NCI-H2107 treated with DMSO at 0.1 percent for 48 hours (cell line): Measurements from ENCODE around the gene GATA5.
"Not testable (repeated sequence)": the region's sequence is repeated elsewhere in the genome, so short reads cannot be mapped to it uniquely, and the experiment has no call there.

Source experiments
- DNase-seq: peaks from one replicate; lab custom pipeline; 2025; ENCODE audit not compliant: unreplicated experiment; lab: John Stamatoyannopoulos, UW

Gene GATA5

DNA sequence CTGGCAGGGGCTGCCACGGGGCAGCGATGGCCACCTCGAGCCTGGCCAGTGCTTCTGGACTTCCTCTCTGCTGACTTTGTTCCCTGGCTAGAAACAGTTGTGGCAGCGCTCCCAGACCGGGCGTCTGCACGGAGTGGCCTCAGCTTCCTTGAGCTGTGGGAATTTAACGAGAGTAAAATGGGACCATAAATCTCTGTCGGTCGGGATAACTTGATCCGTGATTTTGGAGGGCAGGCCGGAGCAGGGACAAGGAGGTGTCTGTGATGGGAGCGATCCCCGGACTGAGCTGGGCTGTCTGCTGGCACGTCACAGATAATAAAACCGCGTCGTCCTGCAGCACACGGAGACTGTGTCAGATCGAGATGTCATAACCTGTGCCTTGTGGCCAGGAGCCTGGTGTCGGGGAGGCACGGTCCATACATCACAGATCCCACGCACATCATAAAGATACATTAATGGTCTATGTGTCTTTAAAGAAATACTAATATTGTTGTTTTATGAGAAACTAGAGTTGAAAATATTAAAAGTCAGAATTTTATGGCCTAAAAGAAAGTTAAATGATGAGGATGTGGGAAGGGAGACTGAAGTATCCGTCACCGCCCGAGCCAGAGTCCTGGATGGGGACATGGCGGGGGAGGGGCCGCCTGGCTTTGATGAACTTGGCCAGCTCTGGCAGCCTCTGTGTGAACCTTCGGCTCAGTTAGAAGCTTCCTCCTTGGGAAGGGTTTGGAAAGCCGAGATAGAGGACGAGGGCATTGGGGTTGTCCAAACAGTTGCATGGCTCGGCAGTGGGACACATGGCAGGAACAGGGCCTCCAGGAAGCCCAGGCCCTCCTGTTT lies 41.9 kb downstream of the GATA5 start:
- DNase-seq, result no peak

DNA sequence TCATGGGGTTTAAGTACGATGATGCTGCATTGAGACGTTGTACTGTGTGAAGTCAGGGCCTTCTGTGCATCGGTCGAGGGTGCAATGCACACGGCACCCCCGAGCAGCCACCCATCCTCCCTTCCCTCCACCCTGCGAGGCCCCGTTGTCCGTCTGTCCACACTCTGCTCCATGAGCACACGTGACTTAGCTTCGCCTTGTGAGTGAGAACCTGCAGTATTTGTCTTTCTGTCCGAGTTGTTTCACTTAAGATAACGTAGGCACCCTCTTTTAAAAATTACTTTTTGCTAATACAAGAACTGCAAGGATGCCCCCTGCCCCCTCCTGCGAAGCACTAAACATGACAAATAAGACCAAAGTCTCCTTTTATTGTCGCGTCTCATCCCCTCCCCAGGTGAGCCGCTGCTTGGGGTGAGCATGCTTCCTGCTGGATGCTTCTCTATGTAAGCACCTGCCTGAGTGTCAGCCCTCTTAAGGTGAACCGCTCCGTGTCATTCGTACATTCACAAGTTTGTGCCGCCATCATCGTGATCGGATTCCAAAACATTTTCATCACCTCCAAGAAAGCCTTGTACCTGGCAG lies 44.8 kb downstream of the GATA5 start:
- DNase-seq, result no peak

DNA sequence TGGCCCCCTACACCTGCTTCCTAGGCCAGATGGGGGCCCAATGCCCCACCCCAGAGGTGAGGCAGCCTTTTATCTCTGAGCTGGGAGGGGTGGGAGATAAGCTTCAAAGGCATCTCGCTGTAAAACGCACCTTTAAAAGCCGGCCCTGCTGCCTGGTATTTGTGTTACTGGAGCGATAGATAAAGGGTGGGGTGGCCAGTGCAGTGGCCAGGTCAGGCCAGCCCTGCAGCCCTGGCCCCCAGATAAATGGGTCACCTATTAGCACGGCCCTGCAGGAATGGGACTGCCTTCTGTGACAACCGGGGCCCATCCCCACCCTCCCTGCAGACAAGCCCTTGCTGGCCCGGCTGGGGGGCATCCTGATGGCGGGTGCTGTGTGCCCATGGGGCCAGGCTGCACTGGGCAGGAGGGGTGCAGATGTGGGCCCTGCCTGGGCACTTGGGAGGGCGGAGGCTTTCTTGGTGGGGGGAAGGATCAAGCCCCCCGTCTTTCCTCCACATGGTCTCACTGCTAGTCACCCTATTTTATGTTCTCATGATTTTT lies 45.4 kb downstream of the GATA5 start:
- DNase-seq, result no peak

DNA sequence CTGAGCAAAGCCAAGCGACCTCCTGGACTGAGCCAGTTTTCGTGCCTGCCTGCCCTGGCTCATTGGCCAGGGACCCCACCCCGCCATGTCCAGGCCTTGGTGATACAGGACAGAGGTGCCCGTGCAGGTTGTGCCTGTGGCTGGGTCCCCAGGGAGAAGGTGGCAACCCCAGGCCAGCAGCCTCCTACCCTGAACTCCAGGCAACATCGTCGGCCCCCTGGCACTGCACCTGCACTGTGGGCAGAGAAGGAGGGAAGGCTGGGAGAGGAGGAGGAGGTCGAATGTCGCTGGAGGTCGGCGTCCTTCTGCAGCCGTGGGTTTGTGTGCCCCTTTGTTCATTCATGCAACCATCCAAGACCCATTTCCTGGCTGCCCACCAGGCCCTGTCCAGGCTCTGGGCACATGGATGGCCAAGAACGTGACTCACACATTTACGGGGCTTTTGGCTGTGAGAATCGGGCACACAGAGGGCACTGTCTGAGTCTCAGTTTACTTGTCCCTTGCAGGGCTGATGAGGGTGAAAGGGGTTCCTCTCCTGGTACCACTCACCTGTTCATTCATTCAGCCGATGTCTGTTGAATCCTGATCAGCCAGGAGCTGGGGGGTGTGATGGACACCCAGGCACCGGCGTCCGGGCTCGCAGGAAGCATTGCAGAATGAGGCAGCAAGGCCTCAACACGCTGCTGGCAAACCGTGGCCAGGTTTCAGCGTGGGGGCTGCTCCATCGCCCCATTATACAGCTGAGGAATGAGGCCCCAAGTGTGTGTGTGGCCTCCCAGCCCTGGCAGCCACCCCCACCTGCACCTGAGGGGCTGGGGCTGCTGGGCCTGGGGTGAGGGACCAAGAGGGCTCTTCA lies 46.1 kb downstream of the GATA5 start:
- DNase-seq, result no peak

DNA sequence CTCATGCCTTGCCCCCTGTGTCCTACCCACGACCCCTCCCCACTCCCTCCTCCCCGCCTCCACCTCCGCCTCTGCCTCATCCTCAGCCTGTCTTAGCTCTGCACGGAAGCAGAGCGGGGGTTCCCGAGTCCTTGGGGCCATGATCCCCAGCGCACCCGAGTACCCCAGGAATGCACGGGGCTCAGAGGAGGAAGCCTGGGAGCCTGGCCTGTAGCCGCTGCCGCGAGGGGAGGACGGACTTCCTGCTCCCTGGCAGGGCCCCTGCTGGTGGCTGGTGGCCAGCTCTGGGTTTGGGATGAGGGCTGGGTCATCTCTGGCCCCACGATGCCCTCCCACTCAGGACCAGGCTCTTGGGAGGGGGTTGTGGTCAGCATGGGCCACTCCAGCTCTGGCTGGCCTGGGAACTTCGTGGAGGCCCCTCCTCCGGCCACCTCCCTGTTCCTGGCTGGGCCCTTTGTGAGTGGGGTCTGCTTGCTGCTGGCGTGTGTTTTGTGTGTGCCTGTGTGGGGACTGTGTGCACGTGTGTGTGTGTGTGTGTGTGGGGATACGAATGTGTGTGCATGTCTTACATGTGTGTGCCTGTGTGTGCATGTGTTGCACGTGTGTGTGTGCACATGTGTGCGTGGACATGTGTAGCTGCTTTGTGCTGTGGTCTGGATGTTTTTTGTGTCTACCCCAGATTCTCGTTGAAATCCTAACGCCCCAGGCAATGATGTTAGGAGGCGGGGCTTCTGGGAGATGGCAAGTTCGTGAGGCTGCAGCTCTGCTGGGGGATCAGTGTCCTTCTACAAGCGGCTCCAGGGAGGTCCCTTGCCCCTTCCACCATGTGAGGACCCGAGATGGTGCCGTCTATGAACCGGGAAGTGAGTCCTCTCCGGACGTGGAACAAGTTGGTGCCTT lies 47.1 kb downstream of the GATA5 start:
- no peak for DNase-seq

DNA sequence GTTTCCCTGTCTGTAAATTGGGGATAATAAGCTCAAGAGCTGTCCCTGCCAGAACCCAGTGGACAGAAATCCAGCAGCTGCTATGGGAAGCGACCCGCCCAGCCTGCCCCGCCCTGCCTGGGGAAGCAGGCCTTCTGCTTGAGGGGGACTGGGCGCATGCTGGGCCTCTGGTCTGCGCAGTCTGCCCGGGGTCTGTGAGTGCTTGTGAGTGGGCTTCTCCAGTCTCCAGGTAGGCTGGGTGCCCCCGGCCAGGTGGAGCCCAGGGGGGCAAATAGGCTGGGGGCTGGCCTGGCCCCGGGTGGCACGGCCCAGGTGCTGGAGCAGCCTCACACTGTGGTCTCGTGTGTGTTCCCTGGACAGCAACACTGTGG lies 47.8 kb downstream of the GATA5 start:
- DNase-seq, result no peak

DNA sequence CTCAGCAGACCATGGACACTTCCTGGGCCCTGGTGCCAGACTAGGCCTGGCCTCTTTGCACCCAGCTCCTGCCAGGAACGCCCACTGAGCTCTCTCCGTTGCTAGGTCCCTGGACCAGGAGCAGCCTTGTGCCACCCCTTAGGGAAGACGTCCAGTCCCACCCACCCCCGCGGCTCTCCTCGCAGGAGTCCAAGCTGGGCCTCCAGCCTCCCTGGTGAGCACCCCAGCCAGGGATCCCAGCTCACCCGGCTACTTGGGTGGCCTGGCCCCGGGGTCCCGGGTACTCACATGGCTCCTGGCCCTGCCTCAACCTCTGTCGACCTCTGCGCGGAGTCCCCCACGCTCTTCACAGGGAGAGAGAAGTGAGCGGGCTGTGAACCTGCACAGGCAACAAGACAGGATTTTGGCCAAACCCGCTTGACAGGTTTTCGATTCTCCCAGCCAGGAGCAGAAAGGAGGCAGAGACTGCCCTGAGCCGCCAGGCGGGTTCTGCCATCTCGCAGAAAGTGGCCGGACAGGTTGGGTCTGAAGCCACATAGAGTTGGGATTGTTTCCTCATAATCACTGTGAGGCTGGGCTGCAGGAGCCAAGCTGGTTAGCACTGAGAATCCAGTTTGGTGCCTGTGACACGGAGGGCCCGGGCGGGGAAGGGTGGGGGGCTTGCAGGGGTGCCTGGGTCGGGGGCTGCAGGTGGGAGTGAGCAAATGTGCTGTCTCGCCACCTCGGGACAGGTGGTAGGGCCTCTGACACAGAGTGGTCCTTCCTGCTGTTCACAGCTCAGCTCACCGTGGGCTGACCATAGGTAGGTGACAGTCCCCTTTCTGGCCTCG lies 48.4 kb downstream of the GATA5 start, which contains the start of gene RBBP8NL:
TSS of gene RBBP8NL (minus strand) at position 368 of the 830 bp plus-strand sequence. CDS start 7,892 bp downstream, outside the sequence.
- DNase-seq, result no peak

DNA sequence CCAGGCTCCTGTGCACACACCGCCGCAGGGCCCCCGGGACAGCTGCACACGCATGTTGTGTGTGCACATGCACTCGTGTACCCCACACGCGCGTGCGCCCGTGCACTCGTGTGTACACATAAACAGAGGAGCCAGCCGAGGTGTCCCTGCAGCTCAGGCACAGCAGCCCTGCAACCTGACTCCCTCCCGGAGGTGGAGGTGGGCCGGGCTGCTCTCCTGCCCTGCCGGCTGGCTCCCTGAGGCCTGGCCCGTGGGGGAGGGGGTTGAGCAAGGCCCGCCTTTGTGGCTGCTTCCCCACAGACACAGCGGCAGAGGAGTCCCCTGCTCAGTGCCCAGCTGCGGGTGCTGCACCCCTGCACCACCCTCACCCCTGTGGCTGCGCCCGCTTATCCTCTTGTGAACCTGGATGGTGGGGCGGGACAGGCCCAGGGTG lies 49.1 kb downstream of the GATA5 start:
- peak; percentile 55 for DNase-seq

DNA sequence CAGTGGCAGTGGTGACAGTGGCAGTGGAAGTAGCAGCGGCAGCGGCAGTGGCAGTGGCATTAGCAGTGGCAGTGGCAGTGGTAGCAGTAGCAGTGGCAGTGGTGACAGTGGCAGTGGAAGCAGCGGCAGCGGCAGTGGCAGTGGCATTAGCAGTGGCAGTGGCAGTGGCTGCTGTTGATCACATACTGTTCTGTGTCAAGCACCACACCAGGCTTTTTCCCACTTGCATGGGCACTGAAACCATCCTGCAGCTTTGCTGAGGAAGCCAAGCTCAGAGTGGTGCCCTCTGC lies 49.8 kb downstream of the GATA5 start:
- DNase-seq, result not testable (repeated sequence)

DNA sequence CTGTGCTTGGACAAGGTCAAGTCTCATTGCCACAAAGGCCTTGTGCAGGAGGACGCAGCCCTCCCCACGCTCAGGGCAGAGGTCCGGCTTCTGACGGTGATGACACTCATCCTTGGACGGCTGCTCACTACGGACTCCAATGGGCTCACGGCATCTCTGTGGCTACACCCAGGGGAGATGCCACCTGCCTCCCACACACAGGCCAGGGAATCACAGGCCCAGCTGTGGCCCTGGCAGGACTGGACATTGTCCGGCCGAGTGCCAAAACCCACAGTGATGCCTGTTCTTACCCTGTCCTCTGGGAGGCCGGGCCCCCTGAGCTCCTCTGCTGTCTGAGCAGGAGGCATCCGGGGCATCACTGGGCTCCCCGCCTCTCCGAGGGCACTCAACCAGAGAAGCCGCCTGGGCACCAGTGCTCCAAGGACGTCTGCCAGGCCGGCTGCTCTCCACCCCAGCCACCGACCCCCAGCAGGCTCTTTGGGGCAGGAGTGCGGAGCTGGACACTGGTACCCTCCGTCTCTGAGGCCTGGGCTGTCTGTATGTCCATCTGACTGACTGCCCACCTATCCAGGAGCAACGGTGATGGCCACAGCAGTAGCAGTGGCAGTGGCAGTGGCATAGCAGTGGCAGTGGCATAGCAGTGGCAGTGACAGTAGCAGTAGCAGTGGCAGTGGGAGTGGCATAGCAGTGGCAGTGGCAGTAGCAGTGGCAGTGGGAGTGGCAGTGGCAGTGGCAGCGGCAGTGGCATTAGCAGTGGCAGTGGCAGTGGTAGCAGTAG lies 50.3 kb downstream of the GATA5 start:
- no peak for DNase-seq

DNA sequence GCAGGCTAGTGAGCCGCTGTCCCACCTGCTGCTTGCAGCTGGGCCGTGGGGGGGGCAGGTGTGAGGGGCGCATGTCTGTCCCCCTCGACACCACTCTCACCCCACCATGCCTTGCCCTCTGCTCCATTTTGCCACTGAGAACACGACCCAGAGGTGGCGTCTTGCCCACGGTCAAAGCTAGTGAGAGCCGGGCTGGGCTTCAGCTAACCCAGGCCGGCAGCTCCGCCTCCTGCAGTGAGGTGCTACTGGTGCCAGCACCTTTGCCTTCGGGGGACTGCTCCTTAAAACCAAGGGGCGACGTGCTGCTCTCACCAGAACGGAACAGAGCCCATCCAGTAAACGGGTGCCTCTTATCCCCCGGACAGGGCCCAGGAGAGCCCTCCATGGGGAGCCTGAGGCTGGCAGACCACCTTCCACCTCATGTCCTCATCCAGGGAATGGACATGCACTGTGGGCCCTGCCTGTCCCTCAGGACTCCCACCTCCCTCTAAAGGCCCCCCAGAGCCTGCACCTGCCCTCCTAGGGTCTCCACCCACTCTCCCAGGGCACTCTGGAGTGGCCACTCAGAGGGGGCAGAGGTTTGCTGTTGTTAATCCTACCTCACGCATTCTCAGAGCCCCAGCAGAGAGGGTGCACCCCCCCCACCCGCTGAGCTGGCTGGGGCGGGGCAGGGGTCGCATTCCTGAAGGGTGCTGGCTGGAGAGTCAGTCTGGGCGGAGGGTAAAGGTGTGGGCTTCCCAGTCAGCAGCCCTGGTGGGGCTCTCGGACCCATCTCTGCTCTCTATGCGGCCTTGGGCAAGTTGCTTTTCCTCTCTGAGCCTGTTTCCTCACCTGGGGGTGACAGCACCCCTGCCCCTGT lies 51.3 kb downstream of the GATA5 start:
- no peak for DNase-seq

DNA sequence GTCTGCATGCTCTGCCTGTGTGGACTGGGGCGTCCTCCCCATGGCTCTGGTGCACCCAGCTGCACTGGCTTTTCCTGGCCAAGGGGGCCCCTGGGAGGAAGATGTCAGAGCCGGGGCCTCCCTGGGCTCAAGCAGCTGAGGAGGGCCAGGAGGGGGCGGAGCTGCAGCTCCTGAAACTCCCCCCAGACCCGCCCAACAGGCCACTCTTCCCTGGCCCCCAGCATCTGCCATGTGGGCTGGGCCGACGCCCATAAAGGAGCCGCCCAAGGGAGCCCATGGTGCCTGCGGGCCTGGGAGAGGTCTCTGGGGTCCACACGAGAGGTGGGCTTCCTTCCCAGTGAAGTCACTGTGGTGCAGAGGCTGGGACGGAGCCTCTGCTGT lies 52.5 kb downstream of the GATA5 start:
- no peak for DNase-seq

DNA sequence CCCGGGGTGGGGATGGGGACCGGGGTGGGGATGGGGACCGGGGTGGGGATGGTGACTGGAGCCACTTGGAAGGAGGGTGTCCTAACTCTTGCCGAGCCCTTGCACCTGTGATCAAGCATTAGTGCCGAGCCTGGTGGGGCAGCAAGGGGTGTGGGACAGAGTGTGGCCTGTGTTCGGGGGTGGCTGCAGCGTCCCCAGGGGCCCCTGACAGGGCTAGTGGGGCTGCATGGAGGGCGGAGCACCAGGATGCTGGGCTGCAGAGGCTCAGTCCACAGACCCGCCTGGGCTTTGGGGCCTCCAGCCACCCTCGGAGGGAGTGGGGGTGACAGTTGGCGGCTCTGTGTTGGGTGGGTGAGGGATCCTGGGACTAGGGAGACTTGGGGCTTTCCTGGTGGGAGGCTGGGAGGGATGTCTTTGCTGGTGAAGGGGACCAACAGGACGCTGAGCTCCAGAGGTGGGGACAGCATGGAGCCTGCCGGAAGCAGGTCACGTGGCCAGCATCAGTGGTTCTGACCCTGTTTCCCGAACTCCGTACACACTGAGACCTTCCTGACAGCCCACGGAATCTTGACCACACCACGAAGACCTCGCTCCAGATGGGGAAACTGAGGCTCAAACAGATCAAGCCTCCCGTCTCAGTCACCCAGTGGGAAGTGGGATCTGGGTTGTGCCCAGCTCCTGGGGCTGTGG lies 53.0 kb downstream of the GATA5 start:
- no peak for DNase-seq

DNA sequence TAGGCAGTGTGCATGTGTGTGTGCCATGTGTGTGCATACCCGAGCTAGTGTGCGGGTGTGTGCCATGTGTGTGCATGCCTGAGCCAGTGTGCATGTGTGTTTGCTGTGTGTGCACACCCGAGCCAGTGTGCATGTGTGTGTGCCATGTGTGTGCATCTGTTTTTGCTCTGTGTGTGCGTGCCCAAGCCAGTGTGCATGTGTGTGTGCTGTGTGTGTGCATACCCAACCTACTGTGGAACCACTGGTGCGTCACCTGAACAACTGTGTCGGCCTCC lies 54.1 kb downstream of the GATA5 start:
- no peak for DNase-seq

DNA sequence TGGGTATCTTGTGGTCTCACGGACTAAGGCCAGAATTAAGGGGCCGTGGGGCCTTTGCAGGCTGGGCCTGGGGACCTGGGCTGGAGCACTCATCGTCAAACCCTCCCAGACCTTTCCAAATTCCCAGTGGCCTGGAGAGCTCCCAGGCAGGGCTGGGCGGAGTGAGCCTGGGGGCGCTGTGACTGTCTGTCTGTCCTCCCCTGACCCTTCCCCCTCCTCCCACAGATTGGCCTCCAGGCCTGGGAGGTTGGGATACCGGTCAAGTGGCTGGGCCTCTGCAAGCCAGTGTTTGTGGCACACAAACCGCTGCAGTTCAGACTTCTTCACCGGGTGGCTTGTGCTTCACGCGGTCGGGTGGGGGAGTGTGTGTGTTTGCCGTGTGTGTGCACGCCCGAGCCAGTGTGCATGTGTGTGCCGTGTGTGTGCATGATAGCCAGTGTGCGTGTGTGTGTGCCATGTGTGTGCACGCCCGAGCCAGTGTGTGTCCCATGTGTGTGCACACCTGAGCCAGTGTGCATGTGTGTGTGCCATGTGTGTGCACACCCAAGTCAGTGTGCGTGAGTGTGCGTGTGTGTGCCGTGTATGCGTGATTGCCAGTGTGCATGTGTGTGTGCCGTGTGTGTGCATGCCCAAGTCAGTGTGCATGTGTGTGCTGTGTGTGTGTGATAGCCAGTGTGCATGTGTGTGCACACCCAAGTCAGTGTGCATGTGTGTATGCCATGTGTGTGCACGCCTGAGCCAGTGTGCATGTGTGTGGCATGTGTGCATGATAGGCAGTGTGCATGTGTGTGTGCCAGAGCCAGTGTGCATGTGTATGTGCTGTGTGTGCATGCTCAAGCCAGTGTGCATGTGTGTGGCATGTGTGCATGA lies 54.7 kb downstream of the GATA5 start:
- DNase-seq, result no peak

DNA sequence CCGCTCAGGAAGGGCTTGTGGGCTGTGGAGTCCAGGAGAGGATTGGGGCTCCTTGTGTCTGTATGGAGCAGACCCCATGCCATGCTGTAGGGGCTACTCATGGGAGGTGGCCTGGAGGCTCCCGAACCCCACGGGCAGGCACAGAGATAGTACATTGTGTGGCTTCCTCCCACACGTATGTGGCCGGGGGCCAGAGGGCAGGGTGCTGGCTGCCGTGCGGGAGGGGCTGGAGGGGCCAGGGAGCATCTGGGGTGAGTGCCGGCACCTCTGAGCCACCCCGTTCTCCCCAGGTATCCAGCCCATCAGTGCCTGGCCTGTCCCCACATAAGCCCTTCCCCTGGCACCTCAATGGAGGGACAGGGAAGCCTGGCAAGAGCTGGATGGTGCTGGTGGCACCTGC lies 56.0 kb downstream of the GATA5 start:
- no peak for DNase-seq
